Inferior parietal cortex (tissue), 1 donor: ENCODE data around the gene COL8A1.
"Not testable (repeated sequence)": the region's sequence is repeated elsewhere in the genome, so short reads cannot be mapped to it uniquely, and the experiment has no call there.

Experiments used
- DNase-seq: peaks from one replicate; pipeline ENCODE4 v3.0.0-alpha.2; 2016; ENCODE audit errors: extremely low spot score

COL8A1 gene

DNA sequence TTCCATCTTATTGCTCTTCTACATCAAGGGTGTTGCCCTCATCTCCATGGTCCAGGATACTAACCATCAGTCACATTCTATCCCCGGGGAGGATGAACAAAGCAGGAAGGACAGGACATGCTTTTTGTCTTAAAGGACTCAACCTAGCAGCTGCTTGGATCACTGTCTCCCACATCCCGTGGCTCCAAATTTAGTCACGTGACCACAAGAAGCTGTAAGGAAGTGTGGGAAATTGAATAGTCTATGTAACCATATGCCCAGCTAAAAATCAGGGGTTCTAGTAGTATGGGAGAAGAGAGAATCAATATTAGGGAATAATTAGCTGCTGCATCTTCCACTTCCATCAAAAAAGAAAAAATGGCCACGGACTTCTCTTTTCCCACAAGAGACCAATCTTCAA is 161.0 kb downstream of the COL8A1 start:
- no peak for DNase-seq

DNA sequence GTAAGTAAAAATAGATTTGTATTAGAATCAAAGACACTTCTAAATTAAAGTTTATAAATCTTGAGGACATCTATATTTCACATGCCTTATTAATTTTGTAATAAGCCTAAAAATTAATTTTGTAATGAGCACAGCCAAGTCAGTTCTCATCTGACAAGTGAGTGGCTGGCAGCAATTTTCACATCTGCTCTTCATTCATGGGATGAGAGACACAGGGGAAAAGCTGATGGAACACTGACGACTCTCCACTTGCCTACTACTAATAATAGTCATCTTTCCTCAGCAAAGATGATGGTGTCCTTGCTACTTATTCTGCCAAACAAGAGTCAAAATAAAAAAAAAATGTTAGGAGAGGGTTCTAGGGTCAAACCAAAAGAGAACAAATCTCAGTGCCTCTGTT is 164.9 kb downstream of the COL8A1 start:
- DNase-seq = no peak

DNA sequence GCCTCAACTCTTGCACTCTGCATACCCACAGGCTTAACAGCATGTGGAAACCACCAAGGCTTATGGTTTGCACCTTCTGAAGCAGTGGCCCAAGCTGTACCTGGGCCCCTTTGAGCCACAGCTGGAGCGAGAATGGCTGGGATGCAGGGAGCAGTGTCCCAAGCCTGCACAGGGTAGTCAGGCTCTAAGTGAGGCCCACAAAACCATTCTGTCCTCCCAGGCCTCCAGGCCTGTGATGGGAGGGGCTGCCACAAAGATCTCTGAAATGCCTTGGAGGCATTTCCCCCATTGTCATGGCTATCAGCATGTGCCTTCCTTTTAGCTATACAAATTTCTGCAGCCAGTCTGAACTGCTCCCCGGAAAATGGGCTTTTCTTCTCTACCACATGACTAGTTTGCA is 166.8 kb downstream of the COL8A1 start:
- no peak for DNase-seq

DNA sequence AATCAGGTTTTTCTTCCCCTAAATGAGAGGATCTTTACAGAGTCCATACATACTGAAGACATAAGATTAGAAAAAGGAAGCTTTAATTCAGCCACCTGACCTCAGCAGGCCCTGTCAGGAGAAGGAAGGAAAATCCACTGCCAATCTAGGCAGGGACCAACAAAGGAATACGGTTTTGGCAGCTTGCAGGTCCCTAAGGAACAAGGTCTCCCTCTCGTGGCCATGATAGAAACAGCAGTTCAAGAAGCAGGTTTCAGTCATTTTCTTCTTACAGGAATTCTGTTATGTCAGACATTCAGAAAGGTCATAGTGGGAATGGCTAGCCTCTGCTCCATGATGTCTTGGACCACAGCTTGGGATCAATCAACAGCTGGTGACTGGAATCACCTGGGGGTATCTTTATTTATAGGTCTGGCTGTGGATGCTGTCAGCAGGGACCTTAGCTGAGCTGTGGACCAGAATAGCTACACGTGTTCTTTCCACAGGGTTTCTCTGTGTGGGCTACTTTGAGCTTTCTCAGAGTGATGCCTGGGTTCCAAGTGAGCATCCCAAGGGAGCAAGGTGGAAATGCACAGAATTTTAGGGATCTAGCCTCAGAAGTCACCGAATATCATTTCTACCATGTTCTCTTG is 169.9 kb downstream of the COL8A1 start:
- DNase-seq = no peak

DNA sequence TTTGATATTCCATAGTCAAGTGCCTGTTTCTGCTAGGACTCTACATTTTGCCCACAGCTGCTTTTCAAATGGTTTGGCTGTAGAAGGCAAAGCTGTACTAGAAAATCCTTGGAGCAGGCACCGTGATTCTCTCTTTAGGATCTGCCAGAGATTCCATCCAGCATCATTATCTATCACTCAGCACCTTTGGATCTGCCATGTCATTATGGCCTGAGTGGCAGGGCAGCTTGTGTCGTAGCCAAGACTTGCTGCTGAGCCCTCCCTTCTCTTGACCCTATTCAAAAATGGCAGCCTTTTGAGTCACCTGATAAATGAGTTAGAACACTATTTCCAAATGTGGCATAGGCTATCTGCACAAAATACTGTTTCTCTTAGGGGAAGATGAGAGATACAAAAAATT is 171.2 kb downstream of the COL8A1 start:
- DNase-seq = no peak

DNA sequence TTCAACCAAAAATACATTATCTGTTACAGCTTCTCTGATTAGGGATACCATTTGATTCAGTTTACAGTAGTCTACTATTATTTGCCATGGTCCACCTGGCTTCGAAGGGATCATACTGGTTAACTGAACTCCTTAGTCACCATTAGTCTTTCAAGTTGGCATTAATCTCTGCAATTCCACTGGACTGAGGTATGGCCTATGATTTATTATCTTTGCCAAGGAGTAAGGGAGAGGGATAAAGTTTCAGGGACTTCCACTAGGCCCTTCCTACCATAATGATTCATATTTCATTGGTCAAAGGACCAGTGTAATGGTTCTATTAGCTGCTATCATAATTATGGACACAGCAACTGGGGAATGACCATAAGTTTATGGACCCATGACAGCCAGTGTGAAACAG is 172.0 kb downstream of the COL8A1 start:
- DNase-seq = no peak

DNA sequence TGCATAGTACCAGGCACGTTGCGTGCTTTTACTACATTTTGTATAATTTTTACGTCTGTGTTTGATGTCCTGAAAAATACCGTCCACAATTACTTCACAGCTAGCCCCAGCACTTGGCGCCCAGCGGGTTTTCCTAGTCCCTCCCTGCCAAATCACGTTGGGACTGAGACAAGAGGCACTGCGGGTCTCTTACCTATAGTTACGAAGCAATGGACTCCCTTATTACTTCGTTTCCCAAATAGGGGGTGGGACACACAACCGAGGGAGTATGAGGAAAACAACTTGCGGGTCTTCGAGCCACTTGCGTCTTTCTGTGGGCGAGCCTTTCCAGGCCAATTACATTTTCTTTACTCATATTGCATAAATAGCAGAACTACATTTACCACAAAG is 178.6 kb downstream of the COL8A1 start:
- DNase-seq = no peak

DNA sequence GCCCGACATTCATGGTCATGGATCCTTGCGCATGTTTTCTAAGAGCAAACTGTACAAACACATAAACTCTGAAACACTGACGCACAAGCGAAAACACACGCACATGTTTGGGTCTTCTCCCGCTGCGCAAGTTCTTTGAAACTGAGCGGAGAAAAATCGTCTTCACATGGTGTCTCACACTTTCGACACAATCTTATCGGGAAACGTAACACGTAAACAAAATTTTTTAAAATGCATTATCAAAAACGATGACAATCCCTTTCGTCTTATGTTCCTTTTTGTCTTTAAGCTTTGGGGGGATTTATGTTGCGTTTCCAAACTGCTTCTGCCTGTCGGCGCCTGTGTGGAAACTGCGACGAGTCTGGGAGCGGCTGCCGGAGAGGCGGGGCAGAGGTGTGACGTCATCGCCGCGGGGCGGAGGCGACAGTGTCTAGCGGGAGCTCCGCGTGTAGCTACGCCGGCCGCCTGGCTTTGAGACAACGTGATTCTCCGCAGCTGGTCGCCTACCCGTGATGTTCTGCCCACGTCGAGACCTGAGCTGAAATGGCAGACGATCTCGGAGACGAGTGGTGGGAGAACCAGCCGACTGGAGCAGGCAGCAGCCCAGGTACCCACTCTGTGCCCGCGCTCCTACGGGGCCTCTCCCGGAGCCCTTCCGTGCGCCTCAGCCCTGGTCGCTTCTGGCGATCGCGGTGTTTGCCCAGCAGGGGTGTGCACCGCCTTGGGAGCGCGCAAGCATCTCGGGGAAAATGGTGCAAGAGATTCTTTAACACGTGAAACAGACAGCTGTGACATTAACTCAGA is 179.2 kb downstream of the COL8A1 start, which contains the start of gene CMSS1:
Gene CMSS1 (plus strand): TSS at position 426 of the 804 bp plus-strand sequence.
- DNase-seq = peak; percentile 92

DNA sequence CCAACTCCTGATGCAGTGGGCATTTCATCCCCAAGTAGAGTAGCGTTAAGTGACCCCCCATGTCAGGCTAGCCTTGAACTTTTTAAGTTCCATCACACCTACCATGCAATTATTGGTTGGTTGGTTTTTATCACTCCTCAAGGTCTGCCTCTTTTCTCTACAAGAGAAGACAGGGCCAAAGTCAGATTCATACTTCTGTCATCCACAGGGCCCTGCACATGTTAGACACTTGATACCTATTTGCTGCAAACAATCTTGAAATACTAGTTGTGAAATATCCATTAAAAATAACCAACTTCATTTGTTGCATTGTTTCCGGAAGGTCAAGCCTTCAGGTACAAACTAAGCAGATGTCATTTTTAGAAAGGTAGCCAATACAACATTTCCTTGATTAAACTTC is 180.4 kb downstream of the COL8A1 start:
- no peak for DNase-seq

DNA sequence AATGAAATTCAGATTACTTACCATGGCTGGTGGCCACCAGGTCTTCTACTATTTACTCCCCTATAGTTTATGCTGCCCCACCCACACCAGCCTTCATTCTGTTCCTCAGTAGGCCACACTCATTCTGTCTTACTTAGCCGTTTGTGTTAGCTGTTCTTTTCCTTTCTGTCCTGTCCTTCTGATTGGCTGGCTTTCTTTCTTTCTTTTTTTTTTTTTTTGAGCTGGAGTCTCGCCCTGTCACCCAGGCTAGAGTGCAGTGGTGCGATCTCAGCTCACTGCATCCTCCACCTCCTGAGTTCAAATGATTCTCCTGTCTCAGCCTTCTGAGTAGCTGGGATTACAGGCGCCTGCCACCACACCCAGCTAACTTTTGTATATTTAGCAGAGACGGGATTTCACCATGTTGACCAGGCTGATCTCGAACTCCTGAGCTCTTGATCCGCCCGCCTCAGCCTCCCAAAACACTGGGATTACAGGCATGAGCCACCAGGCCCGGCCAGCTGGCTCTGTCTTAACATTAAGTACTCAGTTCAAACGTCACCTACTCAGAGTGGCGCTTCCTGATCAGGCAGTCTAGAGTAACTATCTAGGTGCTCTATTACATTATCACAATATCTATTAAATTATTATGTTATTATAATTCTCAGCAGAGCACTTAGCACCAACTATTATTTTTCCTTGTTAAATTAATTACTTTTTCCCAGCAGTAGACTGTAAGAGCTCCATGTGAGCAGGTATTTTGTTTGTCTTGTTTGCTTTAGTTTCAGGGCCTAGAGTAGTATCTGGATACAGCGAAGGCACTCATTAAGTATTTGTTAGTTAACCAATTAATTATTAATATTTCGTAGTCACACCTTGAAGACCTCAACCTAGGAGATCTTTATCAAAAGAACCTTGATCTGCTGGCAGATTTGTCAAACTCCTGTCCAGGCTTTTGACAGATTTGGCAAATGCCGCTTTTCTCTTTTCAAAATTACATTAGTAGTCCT is 185.6 kb downstream of the COL8A1 start:
- no peak for DNase-seq

DNA sequence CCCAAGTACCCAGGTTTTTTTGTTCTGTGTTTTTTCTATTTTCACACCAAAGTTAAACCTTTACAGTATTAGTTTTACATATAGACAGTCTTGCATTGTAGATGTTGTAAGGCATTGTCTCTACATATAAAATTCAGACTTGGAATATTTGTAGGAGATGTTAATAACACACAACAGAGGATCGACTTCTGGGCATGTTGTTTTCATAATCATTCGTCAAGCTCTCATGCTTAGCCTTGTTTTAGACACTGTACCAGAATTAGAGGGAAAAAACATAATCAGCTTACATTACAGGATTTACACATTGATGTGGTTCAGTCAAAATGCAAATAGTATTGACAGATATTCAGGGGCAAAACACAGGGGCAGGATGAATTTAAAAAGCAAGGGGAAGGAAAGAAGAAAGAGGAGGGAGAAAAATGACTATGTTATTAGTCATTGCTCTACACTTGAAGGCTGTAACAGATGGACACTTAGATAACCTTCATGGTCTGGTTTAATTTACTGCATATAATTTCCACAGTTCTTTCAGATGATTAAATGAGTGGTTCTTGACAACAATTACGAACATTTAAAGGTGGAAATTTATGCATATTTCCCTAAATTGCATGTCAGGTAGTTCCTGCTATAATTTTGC is 186.7 kb downstream of the COL8A1 start:
- no peak for DNase-seq

DNA sequence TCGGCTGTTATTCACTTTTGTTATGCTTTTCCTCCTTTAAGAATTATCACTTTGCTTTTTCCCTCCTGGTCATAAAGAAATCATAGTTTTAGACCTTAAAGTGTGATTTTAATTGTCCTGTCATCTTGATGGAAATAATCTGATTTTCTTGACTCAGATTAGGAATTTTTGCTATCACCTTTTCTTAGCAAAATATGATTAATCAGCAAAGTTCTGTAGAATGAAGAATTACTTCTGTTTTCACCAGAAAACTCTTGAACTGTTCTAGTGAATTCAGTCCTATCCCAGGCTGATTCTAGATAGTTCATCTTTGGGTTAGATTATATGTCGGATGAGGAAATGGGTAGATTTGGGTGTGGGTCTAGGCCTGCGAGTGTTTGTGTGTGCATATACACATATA is 191.4 kb downstream of the COL8A1 start:
- DNase-seq = no peak

DNA sequence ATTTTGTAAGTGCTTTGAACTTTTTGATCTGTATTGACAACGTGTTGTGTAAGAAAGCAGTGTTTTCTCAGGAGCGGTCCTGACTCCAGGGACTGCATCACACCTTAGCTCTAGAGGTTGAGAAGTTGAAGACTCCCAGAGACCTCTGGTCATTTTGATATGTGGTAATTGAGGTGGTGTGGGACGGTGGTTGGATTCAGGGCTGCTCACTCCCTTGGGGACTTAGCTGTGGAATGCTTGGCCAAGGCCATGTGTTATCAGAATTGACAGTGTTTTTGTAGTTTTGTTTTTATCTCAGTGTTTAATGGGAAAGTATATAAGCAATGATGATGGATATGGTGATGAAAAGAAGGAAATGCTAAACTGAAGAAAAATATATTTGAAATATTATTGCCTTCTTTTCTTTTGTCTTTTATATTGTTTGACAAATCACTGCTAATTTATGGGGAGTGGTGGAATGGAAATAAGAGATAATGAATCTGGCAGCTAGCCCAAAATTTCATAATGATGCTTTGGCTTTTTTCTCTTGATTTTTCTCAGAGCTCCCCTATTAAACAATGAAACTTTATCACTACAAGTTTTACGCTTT is 195.3 kb downstream of the COL8A1 start:
- no peak for DNase-seq

DNA sequence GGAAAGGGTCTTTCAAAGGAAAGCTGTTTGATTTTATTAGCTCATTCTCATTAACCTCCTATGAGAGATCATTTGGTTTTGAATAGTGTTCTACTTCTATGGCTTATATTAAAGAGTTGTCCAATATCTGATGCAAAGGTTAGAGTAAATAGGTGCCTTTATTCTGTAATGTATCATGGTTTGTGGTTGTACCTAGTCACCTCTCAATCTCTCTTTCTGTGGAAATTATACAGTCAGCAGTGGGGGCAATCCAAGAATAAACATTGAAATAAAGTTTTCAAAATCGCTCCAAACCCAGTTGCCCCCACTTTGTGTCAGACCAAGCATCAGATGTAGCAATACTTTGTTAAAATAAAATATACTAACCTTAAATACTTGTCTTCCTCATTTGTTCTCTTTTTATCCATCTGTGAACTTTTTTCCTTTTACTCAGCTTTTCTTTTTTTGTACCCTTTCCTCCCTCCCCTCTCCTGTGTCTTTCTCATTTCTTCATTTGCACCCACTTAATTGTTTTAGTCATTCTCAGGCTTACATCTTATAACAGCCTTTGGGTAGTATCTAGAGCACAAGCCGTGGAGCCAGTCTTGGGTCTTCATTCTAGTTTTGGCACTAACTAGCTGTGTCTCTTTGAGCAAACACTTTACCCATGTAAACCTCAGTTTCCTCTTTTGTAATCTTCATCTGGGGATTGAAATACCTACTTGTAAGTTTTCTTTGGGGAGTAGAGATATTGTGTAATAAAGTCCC is 196.0 kb downstream of the COL8A1 start:
- DNase-seq = no peak

DNA sequence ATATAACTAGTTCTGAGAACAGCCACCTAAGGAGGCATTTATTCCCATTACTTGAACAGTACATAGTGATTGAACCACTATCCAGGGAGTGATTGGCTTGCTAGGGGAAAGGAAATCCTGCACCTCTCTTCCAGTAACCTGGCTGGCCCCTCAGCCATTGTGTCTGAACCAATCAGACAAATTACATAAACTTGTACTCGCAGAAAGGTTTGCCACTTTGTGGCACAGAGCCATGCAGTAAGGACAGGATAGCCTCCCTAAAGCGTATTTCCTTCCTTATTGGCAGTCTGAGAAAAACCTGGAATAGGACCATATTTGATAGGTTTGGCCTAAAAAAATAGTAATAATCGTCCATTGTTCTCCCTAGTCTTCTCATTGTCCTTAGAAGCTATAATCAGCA is 198.3 kb downstream of the COL8A1 start:
- no peak for DNase-seq

DNA sequence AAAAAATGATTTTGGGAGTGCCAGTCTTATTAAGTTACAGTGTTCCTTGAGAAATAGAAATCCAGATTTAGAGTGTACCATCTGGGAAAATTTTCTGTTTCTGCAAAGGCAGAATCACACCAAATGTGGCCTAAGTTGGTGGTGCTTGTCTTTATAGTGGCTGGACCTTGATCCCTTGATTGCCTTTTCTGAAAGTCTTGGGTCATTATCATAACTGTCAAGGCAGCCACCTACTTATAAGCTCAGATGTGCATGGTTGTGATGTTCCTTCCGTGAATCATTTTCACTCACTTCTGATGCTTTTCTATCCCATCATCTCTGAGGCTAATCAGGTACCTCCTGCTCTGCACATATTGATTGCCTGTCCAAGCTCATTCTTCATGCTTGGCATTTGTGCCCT is 199.3 kb downstream of the COL8A1 start:
- DNase-seq = no peak

DNA sequence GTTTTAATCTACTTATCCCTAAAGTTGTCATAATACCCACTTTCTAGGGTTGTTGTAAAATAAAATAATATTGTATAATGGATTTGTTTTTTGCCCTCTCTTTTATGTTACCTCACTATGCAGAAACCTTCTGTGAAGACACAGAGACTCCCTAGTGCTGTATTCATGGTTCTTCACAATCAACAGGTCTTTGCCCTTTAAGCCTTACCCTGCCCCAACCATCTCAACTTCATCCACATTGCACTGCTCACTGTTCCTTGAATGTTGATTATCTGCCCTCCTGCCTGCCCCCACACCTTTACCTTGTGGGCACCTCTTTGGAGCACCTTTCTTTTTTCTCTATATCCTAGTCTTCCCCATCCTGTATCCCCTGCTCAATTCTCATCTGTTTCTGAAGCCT is 200.4 kb downstream of the COL8A1 start:
- no peak for DNase-seq

DNA sequence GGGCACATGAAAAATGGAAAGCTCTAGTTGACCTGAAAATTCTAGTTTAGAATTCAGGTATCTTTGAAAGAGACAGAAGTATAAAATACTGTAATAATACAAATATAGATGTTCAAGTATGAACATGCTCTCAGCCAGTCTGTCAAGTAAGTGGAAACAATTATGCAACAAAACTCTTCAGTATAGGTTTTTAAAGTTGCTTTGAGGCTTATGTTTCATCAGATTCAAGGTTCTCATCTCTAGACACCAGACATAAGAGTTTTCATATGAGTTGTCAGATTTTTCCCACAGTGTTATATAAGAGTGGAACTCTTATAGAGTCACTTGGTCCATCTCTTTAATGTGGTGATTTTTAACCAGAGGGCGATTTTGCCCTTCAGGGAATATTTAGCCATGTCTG is 201.2 kb downstream of the COL8A1 start:
- DNase-seq = no peak

DNA sequence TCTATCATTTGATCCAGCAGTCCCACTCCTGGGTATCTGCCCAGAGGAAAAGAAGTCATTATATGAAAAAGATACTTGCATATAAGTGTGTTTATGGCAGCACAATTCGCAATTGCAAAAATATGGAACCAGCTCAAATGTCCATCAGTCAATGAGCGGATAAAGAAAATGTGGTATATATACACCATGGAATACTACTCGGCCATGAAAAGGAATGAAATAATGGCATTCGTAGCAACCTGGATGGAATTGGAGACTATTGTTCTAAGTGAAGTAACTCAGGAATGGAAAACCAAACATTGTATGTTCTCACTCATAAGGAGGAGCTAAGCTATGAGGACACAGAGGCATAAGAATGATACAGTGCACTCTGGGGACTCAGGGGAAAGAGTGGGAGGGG is 203.6 kb downstream of the COL8A1 start:
- not testable (repeated sequence) for DNase-seq

DNA sequence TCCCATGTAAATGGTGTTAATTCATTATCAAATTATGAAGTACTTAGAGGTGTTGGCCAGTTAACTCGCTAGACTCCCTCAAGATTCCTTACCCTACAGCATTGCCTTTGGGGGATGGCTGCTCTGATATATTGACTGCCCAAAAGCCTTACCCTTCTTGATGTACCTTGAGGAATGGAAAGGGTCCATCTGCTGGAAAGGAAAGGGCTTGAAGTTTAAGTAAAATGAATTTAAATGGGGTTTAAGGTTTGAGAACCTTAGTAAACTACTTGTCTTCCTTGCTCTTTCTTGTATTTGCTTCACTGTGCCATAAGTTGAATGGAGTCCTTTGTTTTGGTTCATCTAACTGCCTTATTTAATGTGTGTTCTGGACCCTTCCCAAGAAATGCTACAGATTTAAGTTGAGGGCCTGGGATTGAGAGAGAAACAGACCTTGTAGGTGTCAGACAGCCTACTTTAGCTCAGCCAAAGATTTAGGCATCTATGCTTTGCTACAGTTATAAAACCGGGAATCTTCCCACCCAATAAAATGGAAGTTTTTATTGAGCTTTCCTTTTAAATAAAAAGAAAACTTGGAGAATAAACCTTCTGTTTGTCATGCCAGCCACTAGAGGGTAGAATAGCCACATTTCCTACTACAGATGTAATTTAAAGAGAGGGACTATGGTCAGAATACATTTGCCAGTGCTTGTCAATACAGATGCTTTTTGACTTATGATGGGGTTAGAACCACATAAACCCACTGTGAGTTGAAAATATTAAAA is 204.6 kb downstream of the COL8A1 start:
- DNase-seq = peak; percentile 64
